C4-2B (cell line): Measurements from ENCODE around the gene ALKAL2.

ENCODE experiments used
- H3K27ac ChIP-seq: fragments of 450-650 bp; 2 replicates; pipeline ENCODE4 v1.5.1; 2017
- ZFX ChIP-seq: fragments of 450-650 bp; IDR thresholded peaks from 2 replicates; pipeline ENCODE4 v1.6.1; 2017
- TF ChIP-seq, protein P1 (sequence below): fragments of 450-650 bp; conservative IDR thresholded peaks from 2 replicates; pipeline ENCODE4 v1.5.1; 2017; ENCODE audit warnings: mild to moderate bottlenecking

The ALKAL2 gene

DNA sequence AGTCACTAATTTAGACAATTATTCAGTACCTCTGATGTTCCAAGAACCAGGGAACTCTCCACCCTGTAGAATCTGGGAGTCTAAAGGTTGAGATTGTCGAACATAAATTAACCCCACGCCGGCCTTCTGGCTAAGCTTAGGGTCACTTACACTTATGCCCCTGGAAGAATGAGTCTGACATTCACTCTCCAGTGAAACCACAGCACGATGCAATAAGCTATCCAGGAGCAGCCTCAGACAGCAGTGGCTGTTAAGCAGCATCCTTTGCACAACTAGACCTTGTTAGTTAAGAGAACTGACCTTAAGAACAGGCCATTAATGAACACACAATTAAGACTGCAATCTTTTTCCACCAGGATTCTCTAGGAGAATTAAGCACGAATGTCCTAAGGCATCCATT, 49.0 kb downstream of the ALKAL2 start:
- no peak for TF ChIP-seq ZFX
- TF ChIP-seq, protein P1, sequence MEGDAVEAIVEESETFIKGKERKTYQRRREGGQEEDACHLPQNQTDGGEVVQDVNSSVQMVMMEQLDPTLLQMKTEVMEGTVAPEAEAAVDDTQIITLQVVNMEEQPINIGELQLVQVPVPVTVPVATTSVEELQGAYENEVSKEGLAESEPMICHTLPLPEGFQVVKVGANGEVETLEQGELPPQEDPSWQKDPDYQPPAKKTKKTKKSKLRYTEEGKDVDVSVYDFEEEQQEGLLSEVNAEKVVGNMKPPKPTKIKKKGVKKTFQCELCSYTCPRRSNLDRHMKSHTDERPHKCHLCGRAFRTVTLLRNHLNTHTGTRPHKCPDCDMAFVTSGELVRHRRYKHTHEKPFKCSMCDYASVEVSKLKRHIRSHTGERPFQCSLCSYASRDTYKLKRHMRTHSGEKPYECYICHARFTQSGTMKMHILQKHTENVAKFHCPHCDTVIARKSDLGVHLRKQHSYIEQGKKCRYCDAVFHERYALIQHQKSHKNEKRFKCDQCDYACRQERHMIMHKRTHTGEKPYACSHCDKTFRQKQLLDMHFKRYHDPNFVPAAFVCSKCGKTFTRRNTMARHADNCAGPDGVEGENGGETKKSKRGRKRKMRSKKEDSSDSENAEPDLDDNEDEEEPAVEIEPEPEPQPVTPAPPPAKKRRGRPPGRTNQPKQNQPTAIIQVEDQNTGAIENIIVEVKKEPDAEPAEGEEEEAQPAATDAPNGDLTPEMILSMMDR: no peak
- H3K27ac ChIP-seq: no peak overlapping the region

DNA sequence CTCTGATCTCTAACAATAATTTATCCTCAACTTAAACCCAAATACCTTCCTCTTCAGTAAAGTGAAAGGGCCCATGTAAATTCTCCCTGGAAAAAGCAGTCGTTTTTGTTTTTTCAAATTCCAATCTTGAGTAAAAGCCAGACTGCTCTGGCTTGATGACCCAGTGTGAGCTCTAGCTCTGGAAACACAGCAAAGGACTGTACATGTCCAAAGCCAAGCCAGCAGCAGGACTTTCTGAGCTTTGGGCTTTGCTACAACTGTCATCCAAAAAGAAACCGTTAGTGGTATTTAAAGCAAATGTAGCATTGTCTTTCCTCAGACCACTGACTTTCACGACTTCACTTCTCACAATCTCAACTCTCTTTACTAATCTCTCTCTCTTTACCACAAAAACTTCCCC, 49.5 kb downstream of the ALKAL2 start:
- TF ChIP-seq ZFX: no peak
- TF ChIP-seq, protein P1: no peak
- H3K27ac ChIP-seq: no peak overlapping the region

DNA sequence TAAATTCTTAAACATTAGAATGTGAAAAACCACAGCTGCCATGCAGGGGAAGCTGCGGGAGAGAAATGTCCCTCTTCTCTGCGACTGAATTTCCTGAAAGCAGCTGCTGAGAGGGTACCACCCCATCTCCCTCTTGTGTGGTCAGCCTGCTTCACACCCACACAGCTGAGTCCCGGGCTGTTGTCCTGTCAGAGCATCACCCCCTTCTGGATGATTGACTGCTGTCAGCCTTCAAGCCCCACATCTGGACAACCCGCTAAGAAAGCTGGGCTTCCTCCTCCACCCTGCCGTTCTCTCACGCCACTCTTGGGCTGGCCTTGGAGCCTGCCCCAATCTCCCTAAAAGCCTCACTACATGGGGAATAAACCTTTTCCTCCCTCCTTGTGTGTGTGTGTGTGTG, 50.0 kb downstream of the ALKAL2 start:
- no peak overlapping the region for H3K27ac ChIP-seq
- TF ChIP-seq, protein P1: no peak
- TF ChIP-seq ZFX: no peak

DNA sequence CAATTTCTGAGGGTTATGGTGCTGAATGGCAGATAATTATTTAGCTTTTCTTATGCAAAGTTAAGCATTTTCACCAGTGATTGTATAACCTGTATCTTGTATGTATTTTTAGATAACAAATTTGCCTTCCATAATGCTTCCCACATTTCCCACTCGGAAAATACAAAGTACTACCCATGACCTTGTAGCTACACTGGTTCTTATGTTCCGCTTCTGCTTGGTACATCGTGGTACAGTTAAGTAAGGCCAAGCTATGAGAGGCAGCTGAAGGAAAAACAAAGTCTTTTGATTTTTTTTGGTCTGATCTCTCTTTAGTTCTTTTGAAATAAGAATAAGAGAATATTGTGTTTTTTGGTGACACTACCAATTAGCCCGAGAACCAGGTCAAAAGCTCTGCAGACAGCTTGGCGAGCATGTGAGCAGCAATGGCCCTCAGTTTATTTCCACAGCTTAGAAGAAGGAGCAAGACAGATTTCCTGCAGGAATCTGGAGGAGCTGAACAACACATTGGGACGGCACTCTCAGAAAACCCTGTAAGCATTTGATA, 50.8 kb downstream of the ALKAL2 start:
- no peak overlapping the region for H3K27ac ChIP-seq
- TF ChIP-seq, protein P1: no peak
- TF ChIP-seq ZFX: no peak

DNA sequence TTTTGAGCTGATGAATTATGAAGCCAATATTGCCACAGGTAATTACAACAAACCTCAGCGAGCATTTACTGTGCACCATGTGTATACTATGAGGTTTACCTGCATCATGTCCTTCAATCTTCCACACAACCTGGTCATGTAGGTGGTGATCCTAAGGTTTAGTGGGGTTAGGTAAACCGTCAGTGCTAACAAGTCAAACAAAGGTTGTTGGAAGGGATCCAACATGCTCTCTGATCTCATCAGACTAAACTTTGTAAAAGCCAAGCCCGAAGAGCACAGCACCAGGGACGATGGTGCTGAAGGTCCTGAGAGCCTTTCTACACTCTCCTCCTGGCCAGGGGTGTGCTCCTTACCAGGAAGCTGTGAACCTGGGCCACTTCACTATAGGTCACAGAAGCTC, 53.5 kb downstream of the ALKAL2 start:
- no peak overlapping the region for H3K27ac ChIP-seq
- TF ChIP-seq ZFX: no peak
- TF ChIP-seq, protein P1: no peak

DNA sequence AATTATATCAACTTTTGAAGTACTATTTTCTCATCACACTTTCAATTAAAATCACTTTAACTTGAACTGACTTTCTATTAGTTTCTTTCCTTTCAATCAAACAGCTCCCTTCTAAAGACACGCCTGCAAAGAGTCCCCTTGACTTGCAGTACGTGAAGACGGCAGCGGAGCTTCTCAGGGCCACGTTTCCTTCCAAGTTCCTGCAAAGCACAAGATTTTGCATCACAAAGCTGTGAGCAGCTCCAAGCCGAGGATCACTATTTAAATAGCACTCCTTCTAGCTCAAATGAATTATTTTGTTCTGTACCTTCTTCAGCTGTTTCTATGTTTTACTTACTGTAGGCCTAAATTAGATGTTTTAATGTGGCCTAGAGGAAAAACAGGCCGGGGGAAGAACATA, 54.9 kb downstream of the ALKAL2 start:
- H3K27ac ChIP-seq: no peak overlapping the region
- TF ChIP-seq, protein P1: no peak
- TF ChIP-seq ZFX: no peak

DNA sequence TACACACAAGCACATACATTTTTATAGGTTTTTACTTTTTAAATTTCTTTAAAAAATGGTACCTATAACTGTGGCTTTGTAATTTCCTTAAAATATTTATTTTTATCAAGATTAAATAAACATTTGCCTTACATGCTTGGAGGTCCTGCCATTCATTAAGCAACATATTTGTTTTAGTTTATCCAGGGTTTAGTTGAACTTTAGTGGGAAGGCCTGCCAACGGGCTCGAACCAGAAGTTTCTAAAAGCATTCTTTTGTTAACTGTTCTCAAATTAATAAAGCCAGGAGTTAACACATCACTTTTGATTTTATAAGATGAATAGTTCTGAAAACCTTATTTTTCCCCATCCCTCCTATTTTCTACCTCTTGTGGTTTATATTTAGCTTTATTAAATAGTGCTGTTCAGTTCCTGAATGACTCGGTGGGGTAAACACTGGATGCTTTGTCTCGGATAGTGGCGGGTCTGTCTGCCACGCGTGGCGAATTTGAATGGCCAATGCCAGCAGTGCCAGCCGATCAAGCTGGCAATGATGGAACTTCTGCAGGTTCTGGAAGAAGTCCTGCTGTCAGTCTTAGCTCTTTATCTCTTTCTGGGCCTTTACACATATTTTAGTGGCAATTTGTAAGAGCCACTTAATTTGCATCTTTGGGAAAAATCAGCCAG, 56.2 kb downstream of the ALKAL2 start:
- no peak overlapping the region for H3K27ac ChIP-seq
- TF ChIP-seq, protein P1: no peak
- no peak for TF ChIP-seq ZFX
